Prostate gland (tissue), 2 donors: ENCODE results near the gene GPR68.

Experiments used
- POLR2A ChIP-seq: fragments of 450-650 bp; IDR thresholded peaks from one replicate; pipeline ENCODE4 v1.6.1; 2016; ENCODE audit warnings: antibody characterized with exemption, mild to moderate bottlenecking
- TF ChIP-seq, protein P1 (sequence below), 4 experiments: fragments of 200-600 bp in 2 of 4; fragments of 450-650 bp in 2 of 4; sonication (generic) in 2 of 4; IDR thresholded peaks; 1 replicate in 3 of 4; 2 replicates in 1 of 4; pipeline ENCODE4 v1.5.1; 2016 to 2019; ENCODE audit warnings: antibody characterized with exemption in 4 of 4, mild to moderate bottlenecking in 2 of 4, moderate library complexity in 2 of 4

DNA sequence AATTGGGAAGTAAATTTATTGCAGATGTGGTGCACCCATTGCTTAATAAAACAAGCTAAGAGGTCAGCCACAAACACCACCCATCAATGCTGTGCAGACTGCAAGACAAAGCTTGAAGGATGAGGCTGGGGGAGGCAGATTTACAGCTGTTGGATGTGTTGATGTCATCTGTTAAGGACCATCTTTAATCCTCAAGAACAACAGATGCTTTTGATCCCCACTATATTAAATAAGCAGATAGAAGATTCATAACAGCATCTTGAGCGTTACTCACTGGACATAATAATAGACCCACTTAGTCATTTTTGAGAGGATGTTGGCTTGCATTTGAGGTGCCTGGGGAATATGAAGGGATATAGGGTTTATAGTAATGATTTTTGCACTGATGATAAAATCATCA lies 58.8 kb downstream of the GPR68 start:
- TF ChIP-seq, protein P1, sequence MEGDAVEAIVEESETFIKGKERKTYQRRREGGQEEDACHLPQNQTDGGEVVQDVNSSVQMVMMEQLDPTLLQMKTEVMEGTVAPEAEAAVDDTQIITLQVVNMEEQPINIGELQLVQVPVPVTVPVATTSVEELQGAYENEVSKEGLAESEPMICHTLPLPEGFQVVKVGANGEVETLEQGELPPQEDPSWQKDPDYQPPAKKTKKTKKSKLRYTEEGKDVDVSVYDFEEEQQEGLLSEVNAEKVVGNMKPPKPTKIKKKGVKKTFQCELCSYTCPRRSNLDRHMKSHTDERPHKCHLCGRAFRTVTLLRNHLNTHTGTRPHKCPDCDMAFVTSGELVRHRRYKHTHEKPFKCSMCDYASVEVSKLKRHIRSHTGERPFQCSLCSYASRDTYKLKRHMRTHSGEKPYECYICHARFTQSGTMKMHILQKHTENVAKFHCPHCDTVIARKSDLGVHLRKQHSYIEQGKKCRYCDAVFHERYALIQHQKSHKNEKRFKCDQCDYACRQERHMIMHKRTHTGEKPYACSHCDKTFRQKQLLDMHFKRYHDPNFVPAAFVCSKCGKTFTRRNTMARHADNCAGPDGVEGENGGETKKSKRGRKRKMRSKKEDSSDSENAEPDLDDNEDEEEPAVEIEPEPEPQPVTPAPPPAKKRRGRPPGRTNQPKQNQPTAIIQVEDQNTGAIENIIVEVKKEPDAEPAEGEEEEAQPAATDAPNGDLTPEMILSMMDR (IDR thresholded peaks at IDR 0.05): no peak
- TF ChIP-seq POLR2A: no peak
